ENCODE measurements around the gene PIEZO2.

GRCh38 chr18:11024928-11025669 lies 124.3 kb downstream of the PIEZO2 start:
- TF ChIP-seq CTCF (IDR thresholded peaks at IDR 0.05; ENCODE audit: insufficient read depth, low read length, poor library complexity, severe bottlenecking) (no peak), EZH2phosphoT487 (conservative IDR thresholded peaks at IDR 0.05; ENCODE audit: low read length) (no peak)

Data from SU-DHL-6 (cell line).